Ishikawa (cell line): ENCODE data around the gene NSD2.

Experiments
- CEBPB ChIP-seq: IDR thresholded peaks from 2 replicates; pipeline ENCODE4 v1.6.1; 2012
- CREB1 ChIP-seq: IDR thresholded peaks from 2 replicates; pipeline ENCODE4 v1.6.1; 2012; ENCODE audit warnings: low read depth
- EGR1 ChIP-seq: IDR thresholded peaks from 2 replicates; pipeline ENCODE4 v1.6.1; 2012
- EP300 ChIP-seq: IDR thresholded peaks from 2 replicates; pipeline ENCODE4 v1.6.1; 2012; ENCODE audit warnings: borderline replicate concordance
- FOXM1 ChIP-seq: IDR thresholded peaks from 2 replicates; pipeline ENCODE4 v1.6.1; 2012; ENCODE audit warnings: low read depth, borderline replicate concordance
- MAX ChIP-seq: IDR thresholded peaks from 2 replicates; pipeline ENCODE4 v1.6.1; 2012
- NFIC ChIP-seq: IDR thresholded peaks from 2 replicates; pipeline ENCODE4 v1.6.1; 2012
- RAD21 ChIP-seq: IDR thresholded peaks from 2 replicates; pipeline ENCODE4 v1.6.1; 2012; ENCODE audit warnings: low read depth
- REST ChIP-seq: IDR thresholded peaks from 2 replicates; pipeline ENCODE4 v1.6.1; 2012; ENCODE audit warnings: low read depth, mild to moderate bottlenecking
- TAF1 ChIP-seq: IDR thresholded peaks from 2 replicates; pipeline ENCODE4 v1.6.1; 2012; ENCODE audit warnings: low read depth, mild to moderate bottlenecking
- TCF12 ChIP-seq: IDR thresholded peaks from 2 replicates; pipeline ENCODE4 v1.6.1; 2012; ENCODE audit warnings: low read depth
- TEAD4 ChIP-seq: IDR thresholded peaks from 2 replicates; pipeline ENCODE4 v1.6.1; 2012
- USF1 ChIP-seq: IDR thresholded peaks from 2 replicates; pipeline ENCODE4 v1.6.1; 2012
- YY1 ChIP-seq: IDR thresholded peaks from 2 replicates; pipeline ENCODE4 v1.6.1; 2012; ENCODE audit warnings: low read depth
- ZBTB7A ChIP-seq: IDR thresholded peaks from 2 replicates; pipeline ENCODE4 v1.6.1; 2012; ENCODE audit warnings: low read depth

The NSD2 gene

GRCh38 chr4:1904042-1904441, 32.8 kb downstream of the NSD2 start:
- TF ChIP-seq EP300 = no peak

GRCh38 chr4:1907848-1908525, 36.8 kb downstream of the NSD2 start:
- TF ChIP-seq YY1 (no peak), TEAD4 (no peak), ZBTB7A (no peak), RAD21 (no peak), EGR1 (no peak), FOXM1 (no peak), TAF1 (no peak), TCF12 (no peak), CREB1 (no peak), REST (no peak), CEBPB (no peak)

GRCh38 chr4:1910643-1911042, 39.5 kb downstream of the NSD2 start:
- TF ChIP-seq FOXM1 (no peak), RAD21 (peak; percentile 55)

GRCh38 chr4:1922821-1923220, 51.6 kb downstream of the NSD2 start:
- TF ChIP-seq RAD21 = no peak
- no peak for TF ChIP-seq FOXM1
- no peak for TF ChIP-seq TCF12
- no peak for TF ChIP-seq CREB1
- no peak for TF ChIP-seq EP300
- TF ChIP-seq ZBTB7A = no peak
- no peak for TF ChIP-seq REST

GRCh38 chr4:1927675-1928074, 56.5 kb downstream of the NSD2 start:
- TF ChIP-seq REST (no peak), TCF12 (no peak), RAD21 (no peak), CEBPB (no peak), CREB1 (no peak), TAF1 (no peak), EP300 (no peak), YY1 (no peak), TEAD4 (no peak), ZBTB7A (no peak), NFIC (no peak), MAX (no peak), FOXM1 (no peak), EGR1 (no peak), USF1 (no peak)
